Measurements from ENCODE around the gene RNF151.
A peak's percentile ranks its signal among the peaks of the same experiment; 100 is the strongest.
"Not testable (repeated sequence)": the region's sequence is repeated elsewhere in the genome, so short reads cannot be mapped to it uniquely, and the experiment has no call there.

Gene RNF151

GRCh38 chr16:1966460-1966859 lies at the start of gene RNF151:
Gene RNF151 (plus strand): TSS chr16:1966856. CDS start chr16:1966882, 26 bp downstream.
- peaks cover 15% of the 10 kb centered on the region for H3K36me3 ChIP-seq
- no peaks in the 10 kb centered on the region for H3K9me3 ChIP-seq
- TF ChIP-seq CTCF (IDR thresholded peaks at IDR 0.05), result no peak
- peak within 1 kb of the TSS; percentile 80 to 87 for H3K4me3 ChIP-seq (ENCODE audit: low read depth in 1 of 2, low read length in 1 of 2)
- H3K27me3 ChIP-seq, result no peaks in the 10 kb centered on the region
- H3K27ac ChIP-seq, result peak within 1 kb of the TSS; percentile 88
- peaks cover 34% of the 10 kb centered on the region in 2 experiments for H3K4me1 ChIP-seq (ENCODE audit: control insufficient read depth in 1 of 2, insufficient read depth in 1 of 2, low read depth in 1 of 2, low read length in 1 of 2)

GRCh38 chr16:1917056-1917664 lies 49.5 kb upstream of the RNF151 start:
- Histone ChIP-seq H3K36me3 (no peaks in the 10 kb centered on the region), H3K9me3 (no peaks in the 10 kb centered on the region), H3K27me3 (peaks cover 92% of the 10 kb centered on the region), H3K27ac (no peak overlapping the region), H3K4me1 (ENCODE audit: control insufficient read depth in 1 of 2, insufficient read depth in 1 of 2, low read depth in 1 of 2, low read length in 1 of 2) (no peaks in the 10 kb centered on the region), H3K4me3 (ENCODE audit: low read depth in 1 of 2, low read length in 1 of 2) (no peak overlapping the region)
- no peak for TF ChIP-seq CTCF (IDR thresholded peaks at IDR 0.05)

GRCh38 chr16:1917665-1918350 lies 48.8 kb upstream of the RNF151 start:
- Histone ChIP-seq H3K27me3 (peaks cover 99% of the 10 kb centered on the region), H3K4me3 (ENCODE audit: low read depth in 1 of 2, low read length in 1 of 2) (no peak overlapping the region), H3K9me3 (no peaks in the 10 kb centered on the region), H3K27ac (no peak overlapping the region), H3K4me1 (ENCODE audit: control insufficient read depth in 1 of 2, insufficient read depth in 1 of 2, low read depth in 1 of 2, low read length in 1 of 2) (no peaks in the 10 kb centered on the region), H3K36me3 (no peaks in the 10 kb centered on the region)
- no peak for TF ChIP-seq CTCF (IDR thresholded peaks at IDR 0.05)

GRCh38 chr16:1918351-1919326 lies 48.0 kb upstream of the RNF151 start, which contains the start of gene HS3ST6:
Gene HS3ST6 (minus strand): TSS chr16:1918415. CDS start chr16:1918323, 92 bp downstream.
- Histone ChIP-seq H3K36me3 (no peaks in the 10 kb centered on the region), H3K27ac (no peak within 1 kb of the TSS), H3K4me3 (ENCODE audit: low read depth in 1 of 2, low read length in 1 of 2) (no peak within 1 kb of the TSS), H3K27me3 (peaks cover 100% of the 10 kb centered on the region), H3K9me3 (no peaks in the 10 kb centered on the region), H3K4me1 (ENCODE audit: control insufficient read depth in 1 of 2, insufficient read depth in 1 of 2, low read depth in 1 of 2, low read length in 1 of 2) (no peaks in the 10 kb centered on the region)
- TF ChIP-seq CTCF (IDR thresholded peaks at IDR 0.05), result no peak

GRCh38 chr16:1919327-1919998 lies 47.2 kb upstream of the RNF151 start:
- no peak overlapping the region for H3K4me3 ChIP-seq (ENCODE audit: low read depth in 1 of 2, low read length in 1 of 2)
- H3K4me1 ChIP-seq (ENCODE audit: control insufficient read depth in 1 of 2, insufficient read depth in 1 of 2, low read depth in 1 of 2, low read length in 1 of 2), result no peaks in the 10 kb centered on the region
- TF ChIP-seq CTCF (IDR thresholded peaks at IDR 0.05), result no peak
- no peak overlapping the region for H3K27ac ChIP-seq
- H3K9me3 ChIP-seq, result no peaks in the 10 kb centered on the region
- H3K36me3 ChIP-seq, result no peaks in the 10 kb centered on the region
- H3K27me3 ChIP-seq, result peaks cover 100% of the 10 kb centered on the region

GRCh38 chr16:1920122-1920521 lies 46.5 kb upstream of the RNF151 start:
- H3K4me3 ChIP-seq (ENCODE audit: low read depth in 1 of 2, low read length in 1 of 2), result not testable (repeated sequence)
- H3K27me3 ChIP-seq, result peaks cover 99% of the 10 kb centered on the region

More at GRCh38 chr16:1920122-1920521, 46.5 kb upstream of the RNF151 start:
- not testable (repeated sequence) for H3K4me1 ChIP-seq (ENCODE audit: control insufficient read depth in 1 of 2, insufficient read depth in 1 of 2, low read depth in 1 of 2, low read length in 1 of 2); H3K9me3 ChIP-seq; H3K27ac ChIP-seq; H3K36me3 ChIP-seq

Measured in neutrophil (primary cell).